A549 (cell line): ENCODE results near the gene PDSS2. TPM values are rescaled to one million over a fixed set of nuclear protein-coding genes. Genes with fewer than 3 reads are reported as not detected.

ENCODE experiments used
- ATAC-seq, 2 experiments: fragments of 200-7000 bp in 1 of 2; fragments of >200 bp in 1 of 2; cut with Nextera tagmentation in 1 of 2; cut with Tn5 transposase in 1 of 2; 3 replicates each; pipeline versions ENCODE4 v1.8.0 to v1.9.1; 2018 to 2020; ENCODE audit warnings: mild to moderate bottlenecking in 1 of 2, moderate library complexity in 1 of 2
- CTCF ChIA-PET: fragments of 300-600 bp; sonication (Branson Sonifier 250); formaldehyde crosslinking; extraction: SDS; loops from one replicate; lab custom pipeline; 2021; ENCODE audit warnings: antibody characterized with exemption, inconsistent platforms; lab: Yijun Ruan, JAX
- POLR2A ChIA-PET: fragments of 350-600 bp; formaldehyde crosslinking; extraction: SDS; loops from one replicate; lab custom pipeline; 2021; ENCODE audit warnings: antibody characterized with exemption, inconsistent platforms; lab: Yijun Ruan, JAX
- DNase-seq, 2 experiments: peaks; one replicate each; pipeline versions ENCODE4 v3.0.0 to v3.0.0-alpha.2; 2011 to 2016; ENCODE audit warnings: low read depth in 1 of 2, low spot score in 1 of 2
- FAIRE-seq: peaks from 2 replicates; lab custom pipeline; 2011; peaks lifted over from hg19 to GRCh38; lab: Jason Lieb, UNC
- H3K27ac ChIP-seq, 2 experiments: fragments of >200 bp; sonication (Bioruptor Twin); formaldehyde crosslinking; 3 replicates each; pipeline ENCODE4 v1.5.1; 2016 to 2017
- H3K4me1 ChIP-seq: fragments of >200 bp; sonication (Bioruptor Twin); formaldehyde crosslinking; 3 replicates; pipeline ENCODE4 v1.6.1; 2016
- H3K4me2 ChIP-seq: fragments of >200 bp; sonication (Bioruptor Twin); formaldehyde crosslinking; 3 replicates; pipeline ENCODE4 v1.6.1; 2016
- H3K4me3 ChIP-seq: fragments of >200 bp; sonication (Bioruptor Twin); formaldehyde crosslinking; 3 replicates; pipeline ENCODE4 v1.5.1; 2016
- H3K9me3 ChIP-seq: fragments of >200 bp; sonication (Bioruptor Twin); formaldehyde crosslinking; 3 replicates; pipeline ENCODE4 v1.6.1; 2016
- CBX2 ChIP-seq: fragments of 200-600 bp; sonication (generic); IDR thresholded peaks from 2 replicates; pipeline ENCODE4 v1.6.1; 2016; ENCODE audit warnings: low read depth, mild to moderate bottlenecking, borderline replicate concordance
- CEBPB ChIP-seq, 2 experiments: fragments of >200 bp in 1 of 2; sonication (Bioruptor Twin) in 1 of 2; formaldehyde crosslinking in 1 of 2; IDR thresholded peaks; 2 replicates each; pipeline ENCODE4 v1.6.1; 2012 to 2016
- CHD2 ChIP-seq: fragments of 150-350 bp; IDR thresholded peaks from 2 replicates; pipeline ENCODE4 v1.6.1; 2014; ENCODE audit warnings: low read length; ENCODE audit not compliant: partially characterized antibody
- CHD4 ChIP-seq: fragments of 200-600 bp; sonication (generic); IDR thresholded peaks from 2 replicates; pipeline ENCODE4 v1.6.1; 2016; ENCODE audit warnings: antibody characterized with exemption, mild to moderate bottlenecking, borderline replicate concordance
- EHMT2 ChIP-seq: fragments of 200-600 bp; sonication (generic); IDR thresholded peaks from 2 replicates; pipeline ENCODE4 v1.6.1; 2016; ENCODE audit warnings: antibody characterized with exemption, low read depth, mild to moderate bottlenecking, moderate library complexity
- EP300 ChIP-seq, 2 experiments: fragments of >200 bp; sonication (Bioruptor Twin); formaldehyde crosslinking; IDR thresholded peaks; 2 replicates in 1 of 2; 3 replicates in 1 of 2; pipeline ENCODE4 v1.6.1; 2016 to 2017
- FOSL2 ChIP-seq, 2 experiments: fragments of 450-650 bp in 1 of 2; fragments of >200 bp in 1 of 2; sonication (Bioruptor Twin) in 1 of 2; formaldehyde crosslinking; IDR thresholded peaks; 2 replicates each; pipeline versions ENCODE4 v1.5.0 to v1.6.1; 2016 to 2020; ENCODE audit warnings: mild to moderate bottlenecking in 1 of 2, moderate library complexity in 1 of 2
- HDAC2 ChIP-seq: fragments of 200-600 bp; sonication (generic); IDR thresholded peaks from 2 replicates; pipeline ENCODE4 v1.6.1; 2016
- HOXB5 ChIP-seq: fragments of 250-450 bp; sonication (Bioruptor Pico); IDR thresholded peaks from 2 replicates; pipeline ENCODE4 v1.5.0; 2020; ENCODE audit warnings: mild to moderate bottlenecking, moderate library complexity
- JUN ChIP-seq, 2 experiments: fragments of >200 bp; sonication (Bioruptor Twin); formaldehyde crosslinking; IDR thresholded peaks; 2 replicates in 1 of 2; 3 replicates in 1 of 2; pipeline ENCODE4 v1.6.1; 2016 to 2017
- KDM5A ChIP-seq: fragments of 200-600 bp; sonication (generic); IDR thresholded peaks from 2 replicates; pipeline ENCODE4 v1.6.1; 2016; ENCODE audit warnings: antibody characterized with exemption, mild to moderate bottlenecking
- MAZ ChIP-seq: fragments of 150-350 bp; IDR thresholded peaks from 2 replicates; pipeline ENCODE4 v1.6.1; 2014; ENCODE audit warnings: antibody characterized with exemption, low read depth, low read length, borderline replicate concordance
- MYC ChIP-seq: IDR thresholded peaks from 2 replicates; pipeline ENCODE4 v1.6.1; 2012; ENCODE audit warnings: mild to moderate bottlenecking, inconsistent platforms, low read length, improper control_type of control experiment, borderline replicate concordance
- NPAS2 ChIP-seq: fragments of 250-450 bp; sonication (Bioruptor Pico); IDR thresholded peaks from 2 replicates; pipeline ENCODE4 v1.8.0; 2022; ENCODE audit warnings: mild to moderate bottlenecking, moderate library complexity, borderline replicate concordance
- PHF8 ChIP-seq: fragments of 200-600 bp; sonication (generic); IDR thresholded peaks from 2 replicates; pipeline ENCODE4 v1.6.1; 2016; ENCODE audit warnings: low read depth, mild to moderate bottlenecking, antibody characterized with exemption, moderate library complexity, borderline replicate concordance
- POLR2AphosphoS2 ChIP-seq: conservative IDR thresholded peaks from 2 replicates; pipeline ENCODE4 v1.6.1; 2012; ENCODE audit warnings: low read length, improper control_type of control experiment, inconsistent platforms
- RAD21 ChIP-seq, 2 experiments: fragments of >200 bp in 1 of 2; sonication (Bioruptor Twin) in 1 of 2; formaldehyde crosslinking in 1 of 2; IDR thresholded peaks in 1 of 2; conservative IDR thresholded peaks in 1 of 2; 2 replicates in 1 of 2; 3 replicates in 1 of 2; pipeline ENCODE4 v1.6.1; 2012 to 2018; ENCODE audit warnings: inconsistent platforms in 1 of 2
- RARB ChIP-seq: fragments of 250-450 bp; sonication (Bioruptor Pico); IDR thresholded peaks from 2 replicates; pipeline ENCODE4 v1.8.0; 2021; ENCODE audit warnings: mild to moderate bottlenecking, moderate library complexity
- RFX5 ChIP-seq: fragments of 450-650 bp; IDR thresholded peaks from 2 replicates; pipeline ENCODE4 v1.7.1; 2014; ENCODE audit warnings: antibody characterized with exemption, mild to moderate bottlenecking, moderate library complexity
- SREBF2 ChIP-seq: fragments of 450-650 bp; IDR thresholded peaks from 2 replicates; pipeline ENCODE4 v1.6.1; 2014; ENCODE audit warnings: mild to moderate bottlenecking, moderate library complexity
- TFCP2L1 ChIP-seq: fragments of 250-450 bp; sonication (Bioruptor Pico); IDR thresholded peaks from 2 replicates; pipeline ENCODE4 v1.5.0; 2021; ENCODE audit warnings: mild to moderate bottlenecking
- ZFP36 ChIP-seq: fragments of 450-650 bp; IDR thresholded peaks from 2 replicates; pipeline ENCODE4 v1.6.1; 2014; ENCODE audit warnings: borderline replicate concordance; ENCODE audit not compliant: partially characterized antibody
- ZSCAN20 ChIP-seq: fragments of 250-450 bp; sonication (Bioruptor Pico); IDR thresholded peaks from 2 replicates; pipeline ENCODE4 v1.8.0; 2022; ENCODE audit warnings: mild to moderate bottlenecking, moderate library complexity
- WGBS: methylation state at CpG from one replicate; pipeline ENCODE4 v1.1.6; 2017; ENCODE audit errors: missing lambda C conversion rate; 5-methylcytosine and 5-hydroxymethylcytosine counted together
- polyA plus RNA-seq, 4 experiments: library from polyadenylated mRNA; depleted of rRNA in 3 of 4; stranded (reverse); fragments of >200 nt; fragmentation: RNase III in 1 of 4; extraction: RNeasy Plus Mini Kit Qiagen cat#74134 plus additional on column Dnase treatment in 1 of 4; gene quantifications; 2 replicates in 3 of 4; 3 replicates in 1 of 4; pipeline ENCODE4 v1.2.3, GENCODE V29; 2011 to 2017
- TF ChIP-seq, protein P1 (sequence below): IDR thresholded peaks from 2 replicates; pipeline ENCODE4 v1.6.1; 2012
- TF ChIP-seq, protein P2 (sequence below): fragments of 250-450 bp; sonication (Bioruptor Pico); IDR thresholded peaks from 2 replicates; pipeline ENCODE4 v1.5.0; 2020; ENCODE audit warnings: low read depth, mild to moderate bottlenecking, moderate library complexity
- TF ChIP-seq, protein P3 (sequence below): fragments of >200 bp; sonication (Bioruptor Twin); formaldehyde crosslinking; IDR thresholded peaks from 3 replicates; pipeline ENCODE4 v1.6.1; 2016
- TF ChIP-seq, protein P4 (sequence below): IDR thresholded peaks from 2 replicates; pipeline ENCODE4 v1.6.1; 2012

The PDSS2 gene
- polyA plus RNA-seq, 2 of the 4 experiments (the other 2 are of a cell fraction) = 7.2 to 17.3 TPM

DNA sequence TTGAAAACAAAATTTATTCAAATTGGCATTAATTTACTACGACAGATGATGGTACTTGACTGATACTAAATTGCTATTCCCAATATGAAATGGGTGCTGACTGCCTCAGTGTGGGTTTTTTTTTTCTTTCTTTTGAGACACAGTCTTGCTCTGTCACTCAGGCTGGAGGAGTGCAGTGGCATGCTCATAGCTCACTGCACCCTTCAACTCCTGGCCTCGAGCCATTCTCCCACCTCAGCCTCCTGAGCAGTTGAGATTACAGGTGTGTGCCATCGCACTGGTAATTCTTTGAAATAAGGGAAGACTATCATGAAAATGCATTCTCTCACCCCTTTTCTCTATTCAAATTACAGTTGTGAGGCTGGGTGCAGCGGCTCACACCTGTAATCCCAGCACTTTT, 22.5 kb downstream of the PDSS2 start:
- no peak overlapping the region for H3K4me2 ChIP-seq
- 94% methylated on average over 4 of the region's 4 CpGs for WGBS
- no peak for TF ChIP-seq SREBF2
- TF ChIP-seq HDAC2 = no peak
- TF ChIP-seq MYC = no peak
- TF ChIP-seq EHMT2 = no peak
- TF ChIP-seq CHD4 = no peak
- TF ChIP-seq RAD21 (conservative IDR thresholded peaks at IDR 0.05 in 1 of 2, IDR thresholded peaks at IDR 0.05 in 1 of 2) = no peak
- no peak for TF ChIP-seq POLR2AphosphoS2
- TF ChIP-seq CEBPB (IDR thresholded peaks at IDR 0.05) = no peak
- no peak for TF ChIP-seq FOSL2 (IDR thresholded peaks at IDR 0.05)
- TF ChIP-seq FOSL2 (CRISPR knock-in tag; IDR thresholded peaks at IDR 0.05) = no peak
- no peak for TF ChIP-seq NPAS2 (CRISPR knock-in tag)
- no peak for TF ChIP-seq TFCP2L1 (CRISPR knock-in tag)
- TF ChIP-seq, all 56 proteins: peak for 0
- DNase-seq (no peak), FAIRE-seq (no peak), ATAC-seq (no peak)
- H3K4me1 ChIP-seq = no peaks in the 10 kb centered on the region
- no peaks in the 10 kb centered on the region for H3K9me3 ChIP-seq
- no peak overlapping the region for H3K27ac ChIP-seq
- no peak overlapping the region for H3K4me3 ChIP-seq
- ChIA-PET CTCF (no interaction called here), POLR2A (no interaction called here)

DNA sequence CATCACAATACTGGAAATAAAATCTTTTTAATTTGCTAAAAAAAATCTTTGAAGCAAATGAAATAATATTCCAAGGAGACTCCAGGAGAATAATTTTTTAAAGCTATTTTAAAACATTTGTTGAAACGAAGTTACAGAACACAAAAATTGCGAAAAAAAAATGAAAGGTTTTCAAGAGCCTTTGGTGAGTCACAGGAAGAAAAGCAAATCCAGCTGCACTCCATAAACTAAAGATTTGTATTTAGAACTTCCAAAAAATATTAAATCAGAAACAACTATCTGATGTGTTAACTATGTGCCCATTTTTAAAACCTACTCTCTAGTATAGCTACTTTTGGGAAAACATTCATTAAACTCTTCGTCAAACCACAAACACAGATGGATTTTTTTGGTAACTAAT, 23.6 kb downstream of the PDSS2 start:
- DNase-seq (no peak), FAIRE-seq (no peak), ATAC-seq (no peak)
- WGBS = 68% methylated on average over 3 of the region's 3 CpGs
- no peak overlapping the region for H3K4me3 ChIP-seq
- CTCF ChIA-PET = no interaction called here
- no peak overlapping the region for H3K27ac ChIP-seq
- no peaks in the 10 kb centered on the region for H3K4me1 ChIP-seq
- H3K9me3 ChIP-seq = no peaks in the 10 kb centered on the region
- POLR2A ChIA-PET = no interaction called here
- H3K4me2 ChIP-seq = no peak overlapping the region
- TF ChIP-seq CBX2 (no peak), POLR2AphosphoS2 (no peak), ZSCAN20 (CRISPR knock-in tag) (no peak), JUN (IDR thresholded peaks at IDR 0.05) (no peak), RFX5 (no peak), RARB (CRISPR knock-in tag) (no peak), CHD2 (no peak), RAD21 (conservative IDR thresholded peaks at IDR 0.05 in 1 of 2, IDR thresholded peaks at IDR 0.05 in 1 of 2) (no peak), FOSL2 (IDR thresholded peaks at IDR 0.05) (no peak), FOSL2 (CRISPR knock-in tag; IDR thresholded peaks at IDR 0.05) (no peak), HOXB5 (CRISPR knock-in tag) (no peak), ZFP36 (no peak), PHF8 (no peak), EP300 (IDR thresholded peaks at IDR 0.05) (no peak)
- TF ChIP-seq, protein P1, sequence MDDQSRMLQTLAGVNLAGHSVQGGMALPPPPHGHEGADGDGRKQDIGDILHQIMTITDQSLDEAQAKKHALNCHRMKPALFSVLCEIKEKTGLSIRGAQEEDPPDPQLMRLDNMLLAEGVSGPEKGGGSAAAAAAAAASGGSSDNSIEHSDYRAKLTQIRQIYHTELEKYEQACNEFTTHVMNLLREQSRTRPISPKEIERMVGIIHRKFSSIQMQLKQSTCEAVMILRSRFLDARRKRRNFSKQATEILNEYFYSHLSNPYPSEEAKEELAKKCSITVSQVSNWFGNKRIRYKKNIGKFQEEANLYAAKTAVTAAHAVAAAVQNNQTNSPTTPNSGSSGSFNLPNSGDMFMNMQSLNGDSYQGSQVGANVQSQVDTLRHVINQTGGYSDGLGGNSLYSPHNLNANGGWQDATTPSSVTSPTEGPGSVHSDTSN = no peak
- TF ChIP-seq, protein P2, sequence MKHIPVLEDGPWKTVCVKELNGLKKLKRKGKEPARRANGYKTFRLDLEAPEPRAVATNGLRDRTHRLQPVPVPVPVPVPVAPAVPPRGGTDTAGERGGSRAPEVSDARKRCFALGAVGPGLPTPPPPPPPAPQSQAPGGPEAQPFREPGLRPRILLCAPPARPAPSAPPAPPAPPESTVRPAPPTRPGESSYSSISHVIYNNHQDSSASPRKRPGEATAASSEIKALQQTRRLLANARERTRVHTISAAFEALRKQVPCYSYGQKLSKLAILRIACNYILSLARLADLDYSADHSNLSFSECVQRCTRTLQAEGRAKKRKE (CRISPR knock-in tag) = no peak

DNA sequence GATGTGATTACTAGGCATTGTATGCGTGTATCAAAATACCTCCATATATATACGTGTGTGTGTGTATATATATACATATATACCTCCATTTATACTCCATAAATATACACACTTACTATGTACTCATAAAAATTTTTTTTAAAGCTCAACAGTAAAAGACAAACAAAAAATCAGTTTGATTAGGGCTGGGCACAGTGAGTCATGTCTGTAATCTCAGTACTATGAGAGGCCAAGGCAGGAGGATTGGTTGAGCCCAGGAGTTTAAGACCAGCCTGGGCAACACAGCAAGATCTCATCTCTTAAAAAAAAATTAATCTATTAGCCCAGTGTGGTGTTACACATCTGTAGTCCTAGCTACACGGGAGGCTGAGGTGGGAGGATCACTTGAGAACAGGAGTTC, 24.6 kb downstream of the PDSS2 start:
- TF ChIP-seq, protein P3, sequence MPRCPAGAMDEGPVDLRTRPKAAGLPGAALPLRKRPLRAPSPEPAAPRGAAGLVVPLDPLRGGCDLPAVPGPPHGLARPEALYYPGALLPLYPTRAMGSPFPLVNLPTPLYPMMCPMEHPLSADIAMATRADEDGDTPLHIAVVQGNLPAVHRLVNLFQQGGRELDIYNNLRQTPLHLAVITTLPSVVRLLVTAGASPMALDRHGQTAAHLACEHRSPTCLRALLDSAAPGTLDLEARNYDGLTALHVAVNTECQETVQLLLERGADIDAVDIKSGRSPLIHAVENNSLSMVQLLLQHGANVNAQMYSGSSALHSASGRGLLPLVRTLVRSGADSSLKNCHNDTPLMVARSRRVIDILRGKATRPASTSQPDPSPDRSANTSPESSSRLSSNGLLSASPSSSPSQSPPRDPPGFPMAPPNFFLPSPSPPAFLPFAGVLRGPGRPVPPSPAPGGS = no peak
- TF ChIP-seq KDM5A (no peak), EHMT2 (no peak), CHD2 (no peak), ZSCAN20 (CRISPR knock-in tag) (no peak), MAZ (no peak)
- TF ChIP-seq, protein P4, sequence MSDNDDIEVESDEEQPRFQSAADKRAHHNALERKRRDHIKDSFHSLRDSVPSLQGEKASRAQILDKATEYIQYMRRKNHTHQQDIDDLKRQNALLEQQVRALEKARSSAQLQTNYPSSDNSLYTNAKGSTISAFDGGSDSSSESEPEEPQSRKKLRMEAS = no peak
- 86% methylated on average over 3 of the region's 3 CpGs for WGBS
- no peak overlapping the region for H3K27ac ChIP-seq
- no peaks in the 10 kb centered on the region for H3K9me3 ChIP-seq
- POLR2A ChIA-PET = no interaction called here
- no peaks in the 10 kb centered on the region for H3K4me1 ChIP-seq
- no peak overlapping the region for H3K4me3 ChIP-seq
- DNase-seq = no peak
- no peak for FAIRE-seq
- H3K4me2 ChIP-seq = no peak overlapping the region
- CTCF ChIA-PET = no interaction called here
- ATAC-seq = no peak
